SK-N-DZ (cell line): ENCODE data around the gene MPDZ. TPM values are rescaled to one million over a fixed set of nuclear protein-coding genes. Genes with fewer than 3 reads are reported as not detected.
A peak's percentile ranks its signal among the peaks of the same experiment; 100 is the strongest.

ENCODE experiments used
- DNase-seq: peaks from one replicate; pipeline ENCODE4 v3.0.0-alpha.2; 2015; ENCODE audit warnings: low spot score
- polyA plus RNA-seq, 2 experiments: library from polyadenylated mRNA; depleted of rRNA; stranded (reverse); fragments of >200 nt; gene quantifications; 2 replicates each; pipeline ENCODE4 v1.2.3, GENCODE V29; 2014

Gene MPDZ, protein sequence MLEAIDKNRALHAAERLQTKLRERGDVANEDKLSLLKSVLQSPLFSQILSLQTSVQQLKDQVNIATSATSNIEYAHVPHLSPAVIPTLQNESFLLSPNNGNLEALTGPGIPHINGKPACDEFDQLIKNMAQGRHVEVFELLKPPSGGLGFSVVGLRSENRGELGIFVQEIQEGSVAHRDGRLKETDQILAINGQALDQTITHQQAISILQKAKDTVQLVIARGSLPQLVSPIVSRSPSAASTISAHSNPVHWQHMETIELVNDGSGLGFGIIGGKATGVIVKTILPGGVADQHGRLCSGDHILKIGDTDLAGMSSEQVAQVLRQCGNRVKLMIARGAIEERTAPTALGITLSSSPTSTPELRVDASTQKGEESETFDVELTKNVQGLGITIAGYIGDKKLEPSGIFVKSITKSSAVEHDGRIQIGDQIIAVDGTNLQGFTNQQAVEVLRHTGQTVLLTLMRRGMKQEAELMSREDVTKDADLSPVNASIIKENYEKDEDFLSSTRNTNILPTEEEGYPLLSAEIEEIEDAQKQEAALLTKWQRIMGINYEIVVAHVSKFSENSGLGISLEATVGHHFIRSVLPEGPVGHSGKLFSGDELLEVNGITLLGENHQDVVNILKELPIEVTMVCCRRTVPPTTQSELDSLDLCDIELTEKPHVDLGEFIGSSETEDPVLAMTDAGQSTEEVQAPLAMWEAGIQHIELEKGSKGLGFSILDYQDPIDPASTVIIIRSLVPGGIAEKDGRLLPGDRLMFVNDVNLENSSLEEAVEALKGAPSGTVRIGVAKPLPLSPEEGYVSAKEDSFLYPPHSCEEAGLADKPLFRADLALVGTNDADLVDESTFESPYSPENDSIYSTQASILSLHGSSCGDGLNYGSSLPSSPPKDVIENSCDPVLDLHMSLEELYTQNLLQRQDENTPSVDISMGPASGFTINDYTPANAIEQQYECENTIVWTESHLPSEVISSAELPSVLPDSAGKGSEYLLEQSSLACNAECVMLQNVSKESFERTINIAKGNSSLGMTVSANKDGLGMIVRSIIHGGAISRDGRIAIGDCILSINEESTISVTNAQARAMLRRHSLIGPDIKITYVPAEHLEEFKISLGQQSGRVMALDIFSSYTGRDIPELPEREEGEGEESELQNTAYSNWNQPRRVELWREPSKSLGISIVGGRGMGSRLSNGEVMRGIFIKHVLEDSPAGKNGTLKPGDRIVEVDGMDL (N-terminal part only)
- polyA plus RNA-seq (2014; cell fraction: cytosol; rRNA removed) = 12.3 and 24.9 TPM in 2 replicates
- 59.3 and 68.2 TPM in 2 replicates for polyA plus RNA-seq (2014; cell fraction: nucleus; rRNA removed)

GRCh38 chr9:13279284-13280141 lies at the start of gene MPDZ:
TSS of gene MPDZ (minus strand) at chr9:13279692. CDS start at chr9:13250315, 29,377 bp downstream.
- peak; percentile 65 for DNase-seq

GRCh38 chr9:13324988-13325387 lies 45.5 kb upstream of the MPDZ start:
- DNase-seq = no peak

- peak; percentile 7 for DNase-seq
These were observed 43.5 kb upstream of the MPDZ start for GRCh38 chr9:13322828-13323550.

DNA sequence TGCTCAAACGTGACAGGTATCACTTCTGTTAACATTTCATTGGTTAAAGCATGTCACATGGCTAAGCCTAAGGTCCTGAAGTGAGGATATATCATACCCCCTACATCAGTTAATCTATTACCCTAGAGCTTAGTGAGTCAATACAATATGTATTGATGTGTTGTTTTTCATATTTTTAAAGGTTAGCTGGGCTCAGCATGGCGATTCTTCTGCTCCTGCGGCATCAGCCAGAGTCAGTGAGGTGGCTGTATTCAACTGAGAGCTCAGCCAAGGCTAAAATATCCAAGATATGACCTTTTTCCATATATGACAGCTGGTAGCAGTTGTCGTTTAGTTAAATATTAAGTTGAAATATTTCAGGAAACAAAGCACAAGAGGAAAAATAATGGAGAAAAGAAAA lies 38.5 kb upstream of the MPDZ start:
- no peak for DNase-seq

GRCh38 chr9:13296972-13297371 lies 17.5 kb upstream of the MPDZ start:
- no peak for DNase-seq

DNA sequence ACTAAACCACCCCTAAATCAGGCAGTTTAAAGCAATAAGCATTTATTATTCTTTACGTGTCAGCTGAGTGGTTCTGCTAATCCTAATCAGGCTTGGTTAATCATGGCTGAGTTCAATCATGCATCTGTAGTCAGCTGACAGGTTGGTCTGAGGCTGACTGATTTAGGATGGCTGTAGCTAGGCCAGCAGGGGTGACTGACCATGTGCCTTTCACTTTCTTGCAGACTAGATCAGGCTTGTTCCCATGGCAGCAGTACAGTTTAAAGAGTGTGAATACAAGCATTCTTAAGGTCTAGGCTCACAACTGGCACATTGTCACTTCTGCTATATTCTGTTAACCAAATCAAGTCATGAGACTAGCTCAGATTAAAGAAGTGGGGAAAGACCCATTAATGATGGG lies 16.1 kb upstream of the MPDZ start:
- no peak for DNase-seq

DNA sequence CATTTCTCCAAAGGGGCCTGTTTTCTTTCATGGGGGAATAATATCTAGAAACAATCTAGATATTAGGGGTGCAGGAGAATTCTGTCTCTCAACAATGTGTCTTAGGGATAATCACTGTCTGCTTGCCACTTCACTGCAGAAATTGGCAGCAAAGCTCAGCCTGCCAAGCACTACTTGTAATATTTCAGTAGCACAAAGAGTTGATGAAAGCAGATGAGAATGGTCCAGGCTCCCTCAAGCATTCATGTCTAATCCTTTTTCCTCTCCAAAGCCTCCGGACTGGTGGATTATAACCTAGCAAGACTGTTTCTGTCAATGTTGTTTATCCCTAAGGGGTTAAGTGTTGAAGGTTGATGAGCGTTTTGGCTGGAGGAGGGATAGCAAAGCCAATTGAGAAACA lies 13.3 kb upstream of the MPDZ start:
- no peak for DNase-seq

DNA sequence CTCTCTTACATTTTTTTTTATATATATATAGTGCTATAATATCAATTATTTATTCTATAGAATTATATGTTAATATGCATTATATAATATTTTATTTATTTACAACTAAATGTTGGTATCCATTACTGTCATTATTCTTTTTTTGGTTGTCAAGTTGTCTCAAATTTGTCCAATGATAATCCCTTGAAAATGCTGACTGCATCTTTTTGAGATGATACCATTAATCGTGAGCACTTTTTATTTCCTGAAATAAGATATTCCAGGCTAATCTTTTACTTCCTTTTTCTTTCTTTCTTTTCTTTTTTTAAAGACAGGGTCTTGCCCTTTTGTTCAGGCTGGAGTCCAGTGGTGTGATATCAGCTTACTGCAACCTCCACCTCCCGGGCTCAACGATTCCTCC lies 12.7 kb upstream of the MPDZ start:
- no peak for DNase-seq

- no peak for DNase-seq
These were observed 12.2 kb upstream of the MPDZ start for GRCh38 chr9:13291718-13292117.

- DNase-seq = no peak
These were observed 4.5 kb upstream of the MPDZ start for GRCh38 chr9:13284011-13284410.

DNA sequence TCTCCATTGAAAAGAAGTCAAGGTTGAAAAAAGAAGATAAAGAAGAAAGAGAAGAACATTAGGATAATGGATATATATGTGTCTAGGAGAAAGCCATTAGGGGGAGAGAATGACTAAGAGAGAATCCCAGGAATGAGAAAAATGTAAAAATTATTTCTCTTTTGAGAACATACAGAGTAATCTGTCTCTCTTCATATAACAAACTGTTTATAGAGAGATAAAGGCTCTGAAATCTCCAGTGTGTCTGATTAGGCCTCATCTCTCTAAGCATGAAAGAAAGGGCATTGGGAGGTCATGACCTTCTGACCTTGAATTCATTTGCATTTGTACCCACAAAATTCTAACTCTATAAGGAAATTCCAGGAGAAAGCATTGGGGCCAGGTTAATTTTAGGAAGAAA lies 3.5 kb upstream of the MPDZ start:
- no peak for DNase-seq

GRCh38 chr9:13281356-13282016 lies 2.0 kb upstream of the MPDZ start:
- no peak for DNase-seq

GRCh38 chr9:13278368-13279246 lies 885 bp downstream of the MPDZ start:
- DNase-seq = peak; percentile 51

GRCh38 chr9:13278023-13278367 lies 1.5 kb downstream of the MPDZ start:
- DNase-seq = no peak

- DNase-seq = no peak
These were observed 4.4 kb downstream of the MPDZ start for GRCh38 chr9:13274886-13275641.

GRCh38 chr9:13270734-13271133 lies 8.8 kb downstream of the MPDZ start:
- DNase-seq = no peak

- DNase-seq = no peak
These were observed 9.7 kb downstream of the MPDZ start for GRCh38 chr9:13269589-13270452.
